DND-41 (cell line): ENCODE measurements around the gene ATXN7.

Source experiments
- CTCF ChIP-seq: IDR thresholded peaks from 2 replicates; pipeline ENCODE4 v1.5.1; 2012; ENCODE audit warnings: borderline replicate concordance, low read length, moderate library complexity, mild to moderate bottlenecking; ENCODE audit not compliant: poor library complexity, severe bottlenecking; ENCODE audit errors: extremely low read depth
- EZH2 ChIP-seq: IDR thresholded peaks from 3 replicates; pipeline ENCODE4 v1.6.1; 2012; ENCODE audit warnings: borderline replicate concordance, low read depth, mild to moderate bottlenecking, moderate library complexity, low read length, inconsistent platforms; ENCODE audit not compliant: severe bottlenecking

- TF ChIP-seq CTCF (no peak), EZH2 (no peak)
Measured at GRCh38 chr3:63990733-63991132, 127.1 kb downstream of the ATXN7 start.
